NCI-H146 (cell line): ENCODE results near the gene FHOD1.

Experiments
- DNase-seq: peaks from one replicate; lab custom pipeline; 2025; lab: John Stamatoyannopoulos, UW

The FHOD1 gene

DNA sequence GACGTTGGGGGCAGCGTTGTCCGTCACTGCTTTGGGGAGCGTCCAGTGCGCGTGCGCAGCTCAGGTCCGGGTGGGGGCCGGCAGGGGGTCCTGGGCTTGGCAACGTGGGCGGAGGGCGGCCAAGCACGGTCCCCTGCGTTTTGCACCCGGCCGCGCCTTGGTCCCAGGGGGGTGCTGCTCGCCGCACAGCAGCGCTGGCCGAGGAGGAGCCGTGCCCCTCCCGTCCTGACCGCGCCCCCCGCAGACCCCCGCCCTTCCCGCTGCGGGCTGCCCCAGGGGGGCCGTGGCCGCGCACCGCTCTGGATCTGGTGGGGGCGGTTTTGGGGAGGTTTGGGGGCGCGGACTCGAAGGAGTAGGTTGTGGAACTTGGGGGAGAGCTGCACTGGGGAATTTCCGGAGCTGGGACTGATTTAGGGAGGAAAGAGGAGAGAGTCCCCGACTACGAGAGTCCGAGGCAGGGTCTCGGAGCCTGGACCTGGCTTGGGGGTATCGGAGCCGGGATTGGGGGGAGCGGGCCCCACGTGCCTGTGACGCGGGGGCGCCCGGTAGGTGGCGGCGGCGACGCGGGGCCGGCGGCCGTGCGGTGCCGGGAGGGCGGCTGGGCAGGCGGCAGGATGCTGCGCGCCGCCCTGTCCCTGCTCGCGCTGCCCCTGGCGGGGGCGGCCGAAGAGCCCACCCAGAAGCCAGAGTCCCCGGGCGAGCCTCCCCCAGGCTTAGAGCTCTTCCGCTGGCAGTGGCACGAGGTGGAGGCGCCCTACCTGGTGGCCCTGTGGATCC, 1.3 kb upstream of the FHOD1 start, which contains the start of gene SLC9A5:
Gene SLC9A5, plus strand, starts transcription at position 579 of the 777 bp plus-strand sequence. Its CDS starts 36 bp downstream, at position 615.
- peak; percentile 37 for DNase-seq

- DNase-seq, result no peak
Measured at GRCh38 chr16:67248073-67248400, 756 bp upstream of the FHOD1 start.

- DNase-seq, result peak; percentile 92
Measured at GRCh38 chr16:67246756-67247191, 507 bp downstream of the FHOD1 start.

DNA sequence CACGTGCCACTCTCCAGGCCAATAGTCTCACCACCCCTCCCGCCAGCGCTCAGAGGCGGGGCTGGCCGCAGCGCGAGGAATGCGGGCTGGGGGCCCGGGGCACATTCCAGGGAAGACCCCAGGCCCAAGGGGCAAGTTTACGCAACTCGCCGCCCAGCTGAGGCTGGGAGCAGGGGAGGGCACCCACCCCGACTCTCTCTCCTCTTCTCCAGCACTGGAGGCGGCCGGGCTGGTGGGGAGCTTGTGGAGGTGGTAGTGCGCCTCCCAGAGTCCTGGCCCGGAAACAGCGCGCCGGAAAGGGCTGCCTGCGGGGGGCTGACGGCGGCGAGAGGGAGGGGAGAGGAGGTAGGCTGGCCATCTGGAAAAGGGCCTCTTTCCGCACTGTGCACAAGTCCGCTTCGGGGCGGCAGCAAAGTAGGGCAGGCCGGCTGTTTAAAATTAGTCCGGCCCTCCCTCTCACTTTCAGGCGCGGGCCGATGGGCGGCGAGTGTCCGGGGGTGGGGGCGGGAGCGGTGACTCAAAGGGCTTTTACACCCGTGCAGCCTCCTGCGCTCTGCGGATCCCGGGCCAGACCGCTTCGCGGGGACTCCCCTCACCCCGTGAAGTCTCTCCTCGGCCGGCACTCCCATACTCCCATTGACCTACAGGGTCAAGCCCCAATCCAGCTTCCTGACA, 1.1 kb downstream of the FHOD1 start:
- DNase-seq, result peak; percentile 54

GRCh38 chr16:67245674-67246080, 1.6 kb downstream of the FHOD1 start:
- peak; percentile 33 for DNase-seq

DNA sequence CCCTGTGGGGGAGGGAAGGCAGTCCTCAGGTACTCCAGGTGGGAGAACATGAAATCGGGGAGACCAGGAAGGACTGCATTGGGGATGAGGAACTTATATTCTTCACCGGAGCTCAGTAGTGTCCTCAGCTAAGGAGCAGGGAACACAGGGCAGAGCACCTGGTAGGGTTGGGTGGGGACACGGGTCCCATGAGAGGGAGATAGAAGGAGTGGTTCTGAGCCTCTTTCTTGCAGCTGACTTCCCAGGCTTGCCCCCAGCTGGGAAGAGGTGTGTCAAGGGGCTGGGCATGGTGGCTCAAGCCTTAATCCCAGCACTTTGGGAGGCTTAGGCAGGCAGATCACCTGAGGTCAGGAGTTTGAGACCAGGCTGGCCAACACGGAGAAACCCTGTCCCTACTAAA, 2.1 kb downstream of the FHOD1 start:
- no peak for DNase-seq

DNA sequence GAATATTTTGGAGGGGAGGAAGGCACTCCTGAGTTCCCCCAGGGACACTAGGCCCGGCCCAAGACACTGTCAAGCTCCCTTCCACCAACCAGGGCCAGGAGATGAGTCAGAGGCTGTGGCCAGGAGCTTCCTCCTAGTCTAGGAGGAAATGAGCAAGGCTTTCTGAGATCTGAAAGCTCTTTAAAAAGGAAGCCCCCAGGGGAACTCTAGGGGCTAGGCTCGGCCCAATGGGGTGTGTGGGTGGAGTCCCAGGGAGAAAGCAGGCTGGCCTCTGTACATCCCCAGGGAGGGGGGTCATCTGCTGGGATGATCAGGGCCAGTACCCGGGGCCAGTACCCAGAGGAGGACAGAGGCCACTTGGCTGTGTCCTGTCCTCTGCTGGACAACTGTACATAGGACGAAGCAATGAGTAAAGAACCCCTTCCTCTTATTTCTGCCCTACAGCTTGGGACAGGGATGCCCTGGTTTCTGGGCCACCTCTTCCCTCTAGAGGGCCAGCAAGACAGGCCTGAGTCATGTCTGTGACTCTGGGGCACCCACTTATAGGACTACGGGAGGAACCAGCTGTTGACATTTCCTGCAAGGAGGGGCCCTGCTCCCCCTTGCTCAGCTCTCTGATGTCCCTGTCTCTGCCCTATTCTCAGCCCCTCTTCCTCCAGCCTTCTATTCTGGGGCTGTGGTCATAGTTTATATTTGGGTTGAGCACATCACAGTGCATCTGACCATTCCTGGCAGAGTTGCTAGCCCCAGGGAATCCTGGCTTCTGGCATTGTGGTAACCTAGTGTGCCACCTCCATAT, 2.7 kb downstream of the FHOD1 start:
- DNase-seq, result no peak

GRCh38 chr16:67243481-67243880, 3.8 kb downstream of the FHOD1 start:
- no peak for DNase-seq

DNA sequence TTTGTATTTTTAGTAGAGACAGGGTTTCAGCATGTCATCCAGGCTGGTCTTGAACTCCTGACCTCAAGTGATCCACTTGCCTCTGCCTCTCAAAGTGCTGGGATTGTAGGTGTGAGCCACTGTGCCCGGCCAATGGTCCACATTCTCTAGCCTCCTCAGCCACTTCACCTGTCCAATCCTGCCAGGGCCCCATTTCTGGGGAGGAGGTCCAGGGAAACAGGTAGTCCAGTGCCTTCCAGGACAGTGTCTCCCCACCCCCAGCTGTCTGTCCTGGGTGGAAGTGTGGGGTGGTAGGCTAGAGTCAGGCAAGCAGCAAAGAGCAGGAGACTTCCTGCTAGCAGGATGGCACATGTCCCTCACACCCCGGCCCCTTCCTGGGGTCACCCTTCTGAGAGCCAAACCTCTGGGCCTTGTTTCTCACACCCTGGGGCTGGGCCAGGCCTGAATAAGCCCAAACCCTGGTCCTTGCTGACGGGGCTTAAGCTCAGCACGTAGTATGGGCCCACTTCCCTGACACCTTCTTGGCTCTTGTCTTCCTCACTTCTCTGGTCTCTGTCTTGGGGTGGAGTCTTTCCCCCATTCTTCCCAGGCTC, 5.0 kb downstream of the FHOD1 start:
- DNase-seq, result no peak

DNA sequence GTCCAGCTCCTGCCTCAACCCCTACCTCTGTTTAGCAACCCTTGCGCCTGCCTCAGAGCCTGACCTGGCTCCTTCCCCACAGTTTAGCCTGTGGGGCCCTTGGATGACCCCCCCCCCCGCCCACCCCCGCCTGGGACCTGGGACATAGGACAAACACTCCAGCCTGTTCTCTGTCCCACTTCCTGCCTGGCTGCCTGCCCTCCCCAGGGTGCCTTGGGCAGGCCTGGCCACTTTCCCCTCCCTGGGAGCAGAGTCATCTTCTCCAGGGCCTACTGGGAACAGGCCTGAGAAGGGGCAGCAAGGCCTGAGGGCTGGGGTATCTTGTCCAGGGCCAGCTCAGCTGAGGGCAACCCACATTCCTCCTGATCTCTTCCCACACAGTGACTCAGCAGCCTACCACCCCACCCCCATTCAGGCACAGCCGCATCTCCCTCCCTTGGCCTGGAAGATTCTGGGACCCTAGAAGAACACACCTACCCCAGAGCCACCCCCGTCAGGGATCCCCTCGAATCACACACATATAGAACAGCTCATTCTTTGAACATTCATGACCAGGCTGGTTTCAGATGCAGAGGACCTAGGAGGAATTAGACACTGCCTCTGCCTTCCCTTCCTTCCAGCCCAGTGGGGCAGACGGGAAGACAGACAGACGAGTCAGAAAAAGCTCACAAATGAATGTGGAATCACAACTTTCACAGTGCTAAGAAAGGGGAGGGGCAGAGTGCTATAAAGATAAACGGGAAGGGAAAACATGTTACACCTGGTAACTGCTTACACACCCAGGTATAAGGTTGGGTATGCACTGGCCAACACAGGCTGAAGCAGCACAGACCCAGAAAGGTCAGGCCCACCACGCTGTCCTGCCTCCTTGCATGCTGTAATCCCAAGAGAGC, 6.0 kb downstream of the FHOD1 start:
- DNase-seq, result no peak

DNA sequence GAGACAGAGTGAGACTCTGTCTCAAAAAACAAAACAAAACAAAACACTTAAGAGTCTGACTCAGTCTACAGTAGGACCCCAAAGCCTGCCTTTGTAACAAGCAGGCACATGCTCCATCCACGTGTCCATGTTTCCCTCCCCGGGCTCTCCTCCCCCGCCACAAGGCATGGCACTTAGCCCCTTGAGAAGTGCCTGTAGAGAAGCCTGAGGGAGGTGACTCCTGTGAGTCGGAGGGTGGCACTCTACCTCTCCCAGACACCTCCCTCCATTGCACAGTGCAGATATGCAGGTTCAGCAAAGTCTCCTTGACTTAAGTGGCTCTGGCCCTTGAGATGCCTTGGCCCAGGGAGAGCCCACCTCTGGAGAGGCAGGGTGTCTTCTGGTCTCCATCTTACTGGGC, 6.8 kb downstream of the FHOD1 start:
- DNase-seq, result no peak

DNA sequence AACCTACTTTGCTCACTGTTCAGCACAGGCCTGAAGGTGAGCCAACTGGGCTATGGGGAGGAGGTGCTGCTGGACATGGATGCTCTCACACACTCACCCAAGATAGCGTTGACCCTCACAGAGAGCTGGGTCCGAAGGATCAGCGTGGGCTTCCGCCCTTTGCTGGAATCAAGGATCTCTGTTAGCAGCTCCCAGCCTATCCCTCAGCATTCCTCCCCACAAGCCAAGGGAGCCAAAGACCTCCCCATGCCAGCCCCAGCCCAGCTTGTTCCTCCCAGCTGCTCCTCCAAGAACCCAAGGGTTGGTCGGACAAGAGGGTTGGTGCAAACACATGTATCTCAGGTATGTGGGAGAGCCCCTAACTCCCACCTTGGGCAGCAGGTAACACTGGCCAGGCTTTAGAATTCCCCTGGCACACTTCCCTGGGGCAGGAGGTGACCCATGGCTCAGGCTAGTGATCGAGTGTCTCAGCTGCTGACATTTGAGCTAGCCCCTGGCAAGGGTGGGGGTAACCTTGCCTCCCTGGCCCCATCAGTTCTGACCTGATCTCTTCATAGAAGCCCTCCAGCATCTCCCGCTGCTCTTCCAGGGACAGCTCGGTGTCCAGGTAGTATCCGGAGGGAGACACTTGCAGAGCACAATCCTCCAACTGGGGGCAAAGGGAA, 8.3 kb downstream of the FHOD1 start:
- no peak for DNase-seq

DNA sequence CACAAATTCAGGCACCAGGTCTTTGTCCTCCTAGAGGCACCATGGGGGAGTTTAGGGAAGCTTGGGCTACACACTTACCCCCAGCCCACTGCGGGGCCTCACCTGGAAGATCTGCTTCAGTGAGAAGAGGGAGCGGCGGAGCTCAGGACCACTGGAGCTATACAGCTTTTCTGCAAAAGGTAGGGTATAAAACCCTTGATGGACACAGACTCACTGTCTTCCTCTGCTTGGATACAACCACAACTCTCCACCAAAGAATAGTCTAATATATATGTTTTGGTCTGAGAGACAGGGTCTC, 9.1 kb downstream of the FHOD1 start:
- no peak for DNase-seq

DNA sequence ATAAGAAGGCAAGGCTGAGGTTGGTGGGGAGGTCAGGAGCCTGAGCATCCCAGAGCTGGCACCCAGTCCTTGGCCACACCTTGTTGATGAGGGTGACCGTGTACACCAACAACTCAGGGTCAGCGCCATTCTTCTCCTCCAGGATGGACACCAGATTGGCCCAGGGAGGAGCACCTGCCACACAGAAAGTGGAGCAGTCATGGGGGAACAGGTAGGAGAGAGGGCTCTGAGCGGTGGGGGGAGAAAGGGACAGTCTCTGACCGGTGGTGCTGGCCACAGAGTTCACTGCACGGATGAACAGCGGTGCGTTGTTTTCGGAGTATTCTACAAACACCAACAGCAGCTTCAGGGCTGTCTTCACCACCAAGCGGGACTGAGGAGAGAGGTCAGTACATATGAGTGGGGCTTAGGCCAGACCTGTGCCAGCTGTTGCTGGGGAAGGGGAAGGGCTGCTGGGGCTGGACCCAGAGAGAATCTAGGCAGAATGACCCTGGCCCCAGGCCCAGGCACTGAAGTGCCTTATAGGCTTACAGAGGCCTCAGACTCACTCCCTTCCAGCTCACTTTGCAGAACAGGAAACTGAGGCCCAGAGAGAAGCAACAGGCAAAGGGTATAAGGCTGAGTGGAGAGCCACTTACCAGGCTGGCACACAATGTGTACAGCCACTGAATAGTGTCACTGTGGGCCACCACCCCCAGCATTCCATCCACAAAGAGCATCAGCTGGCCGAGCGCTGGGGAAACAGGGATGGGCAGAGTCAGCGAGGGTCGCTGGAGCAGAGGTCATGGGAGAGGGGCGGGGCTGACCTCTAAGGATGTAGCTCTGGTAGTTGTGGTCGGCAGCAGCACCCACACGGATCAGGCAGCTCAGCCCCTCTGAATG, 9.6 kb downstream of the FHOD1 start:
- DNase-seq, result no peak

- peak; percentile 49 for DNase-seq
Measured at GRCh38 chr16:67236563-67237395, 10.5 kb downstream of the FHOD1 start.

GRCh38 chr16:67235816-67236562, 11.3 kb downstream of the FHOD1 start:
- DNase-seq, result no peak

DNA sequence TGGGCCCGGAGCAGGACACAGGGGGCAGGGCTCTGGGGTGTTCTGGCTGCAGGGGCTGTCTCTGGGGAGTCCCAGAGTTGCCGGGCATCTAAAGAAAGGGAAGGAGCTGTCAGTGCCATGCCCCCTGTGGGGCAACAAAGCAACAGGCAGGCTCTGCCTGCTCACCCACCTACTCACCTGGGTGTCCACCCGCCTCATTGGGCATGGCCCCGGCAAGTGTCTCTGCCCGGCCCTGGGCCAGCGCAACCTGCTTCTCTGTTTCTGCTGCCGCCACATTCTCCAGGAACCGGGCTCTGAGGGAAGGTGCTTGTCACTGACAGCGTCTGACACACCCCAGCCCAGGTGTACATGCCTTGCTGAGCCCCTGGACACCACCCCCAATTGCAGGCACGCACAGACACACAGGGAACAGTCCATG, 13.1 kb downstream of the FHOD1 start:
- no peak for DNase-seq

- no peak for DNase-seq
Measured at GRCh38 chr16:67233596-67233995, 13.7 kb downstream of the FHOD1 start.
